NB4 (cell line): ENCODE data around the gene TCHH.
"Not testable (repeated sequence)": the region's sequence is repeated elsewhere in the genome, so short reads cannot be mapped to it uniquely, and the experiment has no call there.

Experiments used
- DNase-seq: peaks from one replicate; pipeline ENCODE4 v3.0.0; 2010; ENCODE audit warnings: low read depth
- H3K4me3 ChIP-seq: one replicate; pipeline ENCODE4 v1.5.1; 2011; ENCODE audit warnings: mild to moderate bottlenecking, low read depth, low read length, moderate library complexity
- MYC ChIP-seq: IDR thresholded peaks from 2 replicates; pipeline ENCODE4 v1.6.1; 2011; ENCODE audit warnings: low read depth, low read length
- POLR2A ChIP-seq: IDR thresholded peaks from 2 replicates; pipeline ENCODE4 v1.6.1; 2011; ENCODE audit warnings: mild to moderate bottlenecking; ENCODE audit not compliant: insufficient read length; ENCODE audit errors: extremely low read depth
- TF ChIP-seq, protein P1 (sequence below): IDR thresholded peaks from 2 replicates; pipeline ENCODE4 v1.6.1; 2011; ENCODE audit warnings: low read depth, low read length
- TF ChIP-seq, protein P2 (sequence below): IDR thresholded peaks from one replicate; pipeline ENCODE4 v1.5.1; 2012; ENCODE audit warnings: low read depth, low read length

The TCHH gene

DNA sequence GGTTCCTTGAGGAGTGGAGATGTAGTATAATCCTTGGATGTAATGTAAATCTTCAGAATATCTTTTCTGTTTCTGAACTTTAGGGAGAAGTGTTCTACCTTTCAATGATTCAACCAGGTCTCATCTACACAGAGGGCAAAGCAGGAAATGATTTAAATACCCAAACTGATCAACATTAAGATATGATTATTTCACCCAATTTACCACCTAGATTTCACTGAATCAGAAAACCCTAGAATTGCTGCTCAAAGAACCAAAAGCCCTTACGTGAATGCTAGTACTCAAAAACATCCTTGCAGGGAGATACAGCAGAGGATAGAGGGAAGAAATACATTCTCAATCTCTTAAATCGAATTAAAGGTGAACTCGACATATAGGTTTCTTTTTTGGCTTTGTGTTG lies 38.8 kb upstream of the TCHH start:
- H3K4me3 ChIP-seq = no peak overlapping the region
- DNase-seq = no peak
- TF ChIP-seq, protein P1, sequence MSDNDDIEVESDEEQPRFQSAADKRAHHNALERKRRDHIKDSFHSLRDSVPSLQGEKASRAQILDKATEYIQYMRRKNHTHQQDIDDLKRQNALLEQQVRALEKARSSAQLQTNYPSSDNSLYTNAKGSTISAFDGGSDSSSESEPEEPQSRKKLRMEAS = no peak
- TF ChIP-seq POLR2A = no peak
- TF ChIP-seq MYC = no peak
- TF ChIP-seq, protein P2, sequence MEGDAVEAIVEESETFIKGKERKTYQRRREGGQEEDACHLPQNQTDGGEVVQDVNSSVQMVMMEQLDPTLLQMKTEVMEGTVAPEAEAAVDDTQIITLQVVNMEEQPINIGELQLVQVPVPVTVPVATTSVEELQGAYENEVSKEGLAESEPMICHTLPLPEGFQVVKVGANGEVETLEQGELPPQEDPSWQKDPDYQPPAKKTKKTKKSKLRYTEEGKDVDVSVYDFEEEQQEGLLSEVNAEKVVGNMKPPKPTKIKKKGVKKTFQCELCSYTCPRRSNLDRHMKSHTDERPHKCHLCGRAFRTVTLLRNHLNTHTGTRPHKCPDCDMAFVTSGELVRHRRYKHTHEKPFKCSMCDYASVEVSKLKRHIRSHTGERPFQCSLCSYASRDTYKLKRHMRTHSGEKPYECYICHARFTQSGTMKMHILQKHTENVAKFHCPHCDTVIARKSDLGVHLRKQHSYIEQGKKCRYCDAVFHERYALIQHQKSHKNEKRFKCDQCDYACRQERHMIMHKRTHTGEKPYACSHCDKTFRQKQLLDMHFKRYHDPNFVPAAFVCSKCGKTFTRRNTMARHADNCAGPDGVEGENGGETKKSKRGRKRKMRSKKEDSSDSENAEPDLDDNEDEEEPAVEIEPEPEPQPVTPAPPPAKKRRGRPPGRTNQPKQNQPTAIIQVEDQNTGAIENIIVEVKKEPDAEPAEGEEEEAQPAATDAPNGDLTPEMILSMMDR = no peak

DNA sequence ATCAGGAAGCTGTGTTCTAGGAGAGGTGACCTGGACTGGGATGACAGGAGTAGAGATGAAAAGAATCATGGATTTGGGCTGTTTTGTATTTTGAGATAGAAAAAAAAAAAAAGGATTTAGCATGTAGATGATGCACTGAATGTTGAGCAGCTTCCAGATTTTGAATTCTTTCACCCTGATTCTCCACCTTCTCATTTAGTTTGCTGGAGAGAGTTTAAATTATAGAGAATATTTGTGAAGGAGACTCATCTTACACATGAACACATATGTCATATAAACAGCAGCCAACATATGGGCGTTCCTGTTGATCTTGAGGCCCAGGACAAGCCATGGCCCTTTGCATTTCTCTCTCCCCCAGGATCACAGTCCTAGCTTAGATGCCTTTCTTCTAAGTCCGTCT lies 36.4 kb upstream of the TCHH start:
- DNase-seq = no peak
- no peak for TF ChIP-seq POLR2A
- TF ChIP-seq, protein P1 = no peak
- TF ChIP-seq, protein P2 = no peak
- TF ChIP-seq MYC = no peak
- no peak overlapping the region for H3K4me3 ChIP-seq

DNA sequence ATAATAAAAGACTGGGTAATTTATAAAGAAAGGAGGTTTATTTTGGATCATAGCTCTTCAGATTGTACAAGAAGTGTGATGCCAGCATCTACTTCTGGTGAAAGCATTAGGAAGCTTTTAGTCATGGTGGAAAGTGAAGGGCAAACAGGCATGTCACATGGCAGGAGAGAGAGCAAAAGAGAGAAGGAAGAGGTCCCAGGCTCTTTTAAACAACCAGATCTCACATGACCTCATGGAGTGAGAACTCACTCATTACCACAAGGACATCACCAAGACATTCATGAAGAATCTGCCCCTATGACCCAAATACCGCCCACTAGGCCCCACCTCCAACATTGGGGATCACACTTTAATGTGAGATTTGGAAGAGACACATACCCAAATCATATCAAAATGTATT lies 33.7 kb upstream of the TCHH start:
- no peak for DNase-seq
- no peak overlapping the region for H3K4me3 ChIP-seq
- TF ChIP-seq, protein P1 = no peak
- TF ChIP-seq POLR2A (no peak), MYC (no peak)
- TF ChIP-seq, protein P2 = no peak

DNA sequence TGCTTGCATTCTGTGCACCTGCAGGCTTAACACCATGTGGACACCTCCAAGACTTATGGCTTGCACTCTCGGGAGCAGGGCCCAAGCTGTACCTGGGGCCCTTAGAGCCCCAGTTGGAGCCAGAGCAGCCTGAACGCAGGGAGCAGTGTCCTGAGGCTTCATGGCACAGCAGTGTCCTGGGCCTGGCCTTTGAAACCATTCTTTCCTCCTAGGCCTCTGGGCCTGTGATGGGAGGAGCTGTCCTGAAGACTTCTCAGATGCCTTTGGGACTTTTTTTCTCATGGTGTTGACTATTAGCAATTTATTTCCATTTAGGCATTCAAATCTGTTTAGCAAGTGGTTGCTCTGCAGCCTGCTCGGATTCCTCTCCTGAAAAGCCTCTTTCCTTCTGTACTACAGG lies 32.8 kb upstream of the TCHH start:
- H3K4me3 ChIP-seq = no peak overlapping the region
- no peak for DNase-seq
- no peak for TF ChIP-seq POLR2A
- TF ChIP-seq, protein P1 = no peak
- TF ChIP-seq, protein P2 = no peak
- no peak for TF ChIP-seq MYC

DNA sequence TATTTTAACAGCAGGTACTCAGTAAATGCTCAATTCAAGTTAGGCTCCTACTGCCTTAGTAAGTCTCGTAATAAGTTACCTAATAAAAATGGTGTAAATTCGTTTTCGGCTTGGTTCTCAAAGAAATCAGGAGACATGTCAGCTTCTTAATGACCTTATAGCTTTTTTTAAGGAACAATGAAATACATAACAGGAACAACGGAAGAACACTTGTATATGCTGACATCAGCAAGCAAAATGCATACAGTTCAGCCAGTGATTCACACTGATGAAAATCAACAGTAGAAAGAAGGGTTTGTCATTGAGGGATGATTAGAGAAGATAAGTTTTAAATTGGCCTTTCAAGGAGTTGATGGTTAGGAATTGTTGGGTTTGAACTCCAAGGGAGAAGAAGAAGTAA lies 30.5 kb upstream of the TCHH start:
- no peak for TF ChIP-seq POLR2A
- TF ChIP-seq MYC = no peak
- TF ChIP-seq, protein P2 = no peak
- TF ChIP-seq, protein P1 = no peak
- no peak overlapping the region for H3K4me3 ChIP-seq
- DNase-seq = no peak

DNA sequence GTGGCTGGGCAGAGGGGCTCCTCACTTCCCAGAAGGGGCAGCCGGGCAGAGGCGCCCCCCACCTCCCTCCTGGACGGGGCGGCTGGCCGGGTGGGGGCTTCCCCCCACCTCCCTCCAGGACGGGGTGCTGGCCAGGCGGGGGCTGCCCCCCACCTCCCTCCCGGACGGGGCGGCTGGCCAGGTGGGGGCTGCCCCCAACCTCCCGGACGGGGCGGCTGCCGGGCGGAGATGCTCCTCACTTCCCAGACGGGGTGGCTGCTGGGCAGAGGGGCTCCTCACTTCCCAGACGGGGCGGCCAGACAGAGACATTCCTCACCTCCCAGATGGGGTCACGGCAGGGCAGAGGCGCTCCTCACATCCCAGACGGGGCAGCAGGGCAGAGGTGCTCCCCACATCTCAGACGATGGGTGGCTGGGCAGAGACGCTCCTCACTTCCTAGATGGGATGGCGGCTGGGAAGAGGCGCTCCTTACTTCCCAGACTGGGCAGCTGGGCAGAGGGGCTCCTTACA lies 29.5 kb upstream of the TCHH start:
- not testable (repeated sequence) for H3K4me3 ChIP-seq, DNase-seq
